Measurements from ENCODE around the gene ELMOD3.

DNA sequence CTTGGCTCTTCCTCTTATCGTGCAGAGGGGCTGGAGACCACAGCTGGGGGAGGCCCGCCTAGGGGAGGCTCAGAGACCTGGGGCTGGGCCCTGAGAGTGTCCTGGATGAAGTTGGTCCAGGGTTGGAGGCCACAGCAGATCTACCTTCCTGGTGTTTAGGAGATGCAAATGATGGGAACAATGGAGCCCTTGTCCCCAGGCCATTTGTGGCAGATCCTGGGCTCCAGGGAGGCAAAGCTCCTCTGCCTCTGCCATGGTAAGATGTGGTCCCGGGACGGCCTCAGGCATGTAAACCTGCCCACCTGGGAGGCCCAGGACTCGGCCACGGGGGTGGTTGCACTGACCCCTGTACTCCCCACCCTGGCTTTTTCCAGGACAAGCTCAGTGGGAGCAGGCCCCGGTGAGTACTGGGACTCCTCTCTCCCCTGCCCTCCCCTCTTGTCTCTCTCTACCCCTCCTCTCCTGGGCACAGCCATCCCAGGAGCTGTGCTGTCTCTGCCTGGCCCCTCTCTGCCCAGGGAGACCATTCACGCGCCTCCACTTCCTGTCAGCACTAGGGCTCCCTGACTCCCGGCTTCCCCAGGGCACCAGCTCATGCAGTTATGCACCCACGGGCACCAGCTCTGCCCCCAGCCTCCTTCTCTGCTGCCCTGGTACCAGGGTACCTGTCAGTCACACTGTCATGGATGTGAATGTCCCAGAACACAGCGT lies 74.8 kb downstream of the ELMOD3 start:
- TF ChIP-seq POLR2AphosphoS5 (IDR thresholded peaks at IDR 0.05; ENCODE audit: low read depth, low read length) (no peak), REST (IDR thresholded peaks at IDR 0.05; ENCODE audit: low read depth, low read length) (no peak), ELF1 (IDR thresholded peaks at IDR 0.05) (no peak), CHD2 (IDR thresholded peaks at IDR 0.05; ENCODE audit: low read length, partially characterized antibody) (no peak), NFIC (IDR thresholded peaks at IDR 0.05; ENCODE audit: borderline replicate concordance) (no peak), JUND (IDR thresholded peaks at IDR 0.05) (no peak)
- TF ChIP-seq, protein P1, sequence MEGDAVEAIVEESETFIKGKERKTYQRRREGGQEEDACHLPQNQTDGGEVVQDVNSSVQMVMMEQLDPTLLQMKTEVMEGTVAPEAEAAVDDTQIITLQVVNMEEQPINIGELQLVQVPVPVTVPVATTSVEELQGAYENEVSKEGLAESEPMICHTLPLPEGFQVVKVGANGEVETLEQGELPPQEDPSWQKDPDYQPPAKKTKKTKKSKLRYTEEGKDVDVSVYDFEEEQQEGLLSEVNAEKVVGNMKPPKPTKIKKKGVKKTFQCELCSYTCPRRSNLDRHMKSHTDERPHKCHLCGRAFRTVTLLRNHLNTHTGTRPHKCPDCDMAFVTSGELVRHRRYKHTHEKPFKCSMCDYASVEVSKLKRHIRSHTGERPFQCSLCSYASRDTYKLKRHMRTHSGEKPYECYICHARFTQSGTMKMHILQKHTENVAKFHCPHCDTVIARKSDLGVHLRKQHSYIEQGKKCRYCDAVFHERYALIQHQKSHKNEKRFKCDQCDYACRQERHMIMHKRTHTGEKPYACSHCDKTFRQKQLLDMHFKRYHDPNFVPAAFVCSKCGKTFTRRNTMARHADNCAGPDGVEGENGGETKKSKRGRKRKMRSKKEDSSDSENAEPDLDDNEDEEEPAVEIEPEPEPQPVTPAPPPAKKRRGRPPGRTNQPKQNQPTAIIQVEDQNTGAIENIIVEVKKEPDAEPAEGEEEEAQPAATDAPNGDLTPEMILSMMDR (IDR thresholded peaks at IDR 0.05) = no peak
